Measurements from ENCODE around the gene PFDN6.

Gene PFDN6

GRCh38 chr6:33329058-33329457 is 39.7 kb downstream of the PFDN6 start:
- H3K9me3 Mint-ChIP-seq = no peaks in the 10 kb centered on the region
- no peaks in the 10 kb centered on the region for H3K27me3 Mint-ChIP-seq
- H3K4me1 Mint-ChIP-seq = peaks cover 23% of the 10 kb centered on the region
- H3K4me3 Mint-ChIP-seq = no peak overlapping the region
- no peak for ATAC-seq (ENCODE audit: low read depth)
- DNase-seq (ENCODE audit: low spot score in 2 of 2) = no peak
- peak overlapping the region; percentile 16 for H3K27ac Mint-ChIP-seq
- no peaks in the 10 kb centered on the region for H3K36me3 Mint-ChIP-seq

- Mint-ChIP-seq H3K36me3 (no peaks in the 10 kb centered on the region), H3K27me3 (no peaks in the 10 kb centered on the region), H3K27ac (no peak overlapping the region), H3K4me3 (peak overlapping the region; percentile 29), H3K4me1 (peaks cover 23% of the 10 kb centered on the region), H3K9me3 (no peaks in the 10 kb centered on the region)
- DNase-seq (ENCODE audit: low spot score in 2 of 2) = no peak
- ATAC-seq (ENCODE audit: low read depth) = peak; percentile 59
Measured at GRCh38 chr6:33330736-33331135, 41.3 kb downstream of the PFDN6 start.

GRCh38 chr6:33333666-33334065 is 44.3 kb downstream of the PFDN6 start:
- Mint-ChIP-seq H3K27me3 (no peaks in the 10 kb centered on the region), H3K9me3 (no peaks in the 10 kb centered on the region), H3K27ac (no peak overlapping the region), H3K4me3 (no peak overlapping the region), H3K4me1 (peaks cover 21% of the 10 kb centered on the region), H3K36me3 (no peaks in the 10 kb centered on the region)
- no peak for DNase-seq (ENCODE audit: low spot score in 2 of 2)
- no peak for ATAC-seq (ENCODE audit: low read depth)

- H3K27me3 Mint-ChIP-seq = no peaks in the 10 kb centered on the region
- ATAC-seq (ENCODE audit: low read depth) = no peak
- DNase-seq (ENCODE audit: low spot score in 2 of 2) = no peak
- H3K36me3 Mint-ChIP-seq = no peaks in the 10 kb centered on the region
- H3K4me3 Mint-ChIP-seq = no peak overlapping the region
- no peaks in the 10 kb centered on the region for H3K9me3 Mint-ChIP-seq
- H3K27ac Mint-ChIP-seq = no peak overlapping the region
- H3K4me1 Mint-ChIP-seq = peaks cover 24% of the 10 kb centered on the region
Measured at GRCh38 chr6:33335916-33336315, 46.5 kb downstream of the PFDN6 start.

GRCh38 chr6:33336495-33336894 is 47.1 kb downstream of the PFDN6 start:
- H3K4me1 Mint-ChIP-seq = peaks cover 21% of the 10 kb centered on the region
- no peak overlapping the region for H3K27ac Mint-ChIP-seq
- DNase-seq (ENCODE audit: low spot score in 2 of 2) (no peak), ATAC-seq (ENCODE audit: low read depth) (no peak)
- H3K4me3 Mint-ChIP-seq = no peak overlapping the region
- H3K36me3 Mint-ChIP-seq = no peaks in the 10 kb centered on the region
- no peaks in the 10 kb centered on the region for H3K27me3 Mint-ChIP-seq
- no peaks in the 10 kb centered on the region for H3K9me3 Mint-ChIP-seq

GRCh38 chr6:33339193-33339592 is 49.8 kb downstream of the PFDN6 start:
- Mint-ChIP-seq H3K36me3 (no peaks in the 10 kb centered on the region), H3K4me1 (peaks cover 18% of the 10 kb centered on the region), H3K9me3 (no peaks in the 10 kb centered on the region), H3K27ac (no peak overlapping the region), H3K27me3 (no peaks in the 10 kb centered on the region), H3K4me3 (no peak overlapping the region)
- DNase-seq (ENCODE audit: low spot score in 2 of 2) (no peak), ATAC-seq (ENCODE audit: low read depth) (no peak)

Measured in memory B cell (primary cell).